ENCODE results near the gene SCD. TPM values are rescaled to one million over a fixed set of nuclear protein-coding genes. Genes with fewer than 3 reads are reported as not detected.

Gene SCD
- total and polyA plus RNA-seq, 2 experiments from 2014 or later: 325 to 816 TPM

- H3K4me1 ChIP-seq (ENCODE audit: insufficient read depth): peaks cover 52% of the 10 kb centered on the region
- peaks cover 77% of the 10 kb centered on the region for H4K20me1 ChIP-seq (replicated peaks; ENCODE audit: insufficient read depth)
- peaks cover 45% of the 10 kb centered on the region for H3K4me1 Mint-ChIP-seq
- peaks cover 7% of the 10 kb centered on the region for H3K27me3 Mint-ChIP-seq (ENCODE audit: insufficient read depth, low read depth, poor library complexity)
- peak overlapping the region; percentile 57 for H3K4me2 ChIP-seq
- no peaks in the 10 kb centered on the region for H3K9me2 ChIP-seq (ENCODE audit: insufficient read depth)
- H3K36me3 Mint-ChIP-seq (ENCODE audit: low read depth): peaks cover 93% of the 10 kb centered on the region
- no peak overlapping the region for H2AFZ ChIP-seq
- DNase-seq (ENCODE audit: low spot score) (no peak), ATAC-seq (peak; percentile 53; the same call in 2 of the 3 replicates)
- H3K27ac ChIP-seq (ENCODE audit: low read depth): peak overlapping the region; percentile 93
- TF ChIP-seq ZNF462 (CRISPR knock-in tag; IDR thresholded peaks at IDR 0.05): no peak
- no peaks in the 10 kb centered on the region for H3K9me3 Mint-ChIP-seq
- peaks cover 66% of the 10 kb centered on the region for H3F3A ChIP-seq (replicated peaks; ENCODE audit: low read depth)
- peaks cover 85% of the 10 kb centered on the region for H3K36me3 ChIP-seq (ENCODE audit: insufficient read depth)
- peak overlapping the region; percentile 28; the same call in 2 of the 3 replicates for H3K4me3 Mint-ChIP-seq
- H3K27ac Mint-ChIP-seq: peak overlapping the region; percentile 85
- peaks cover 51% of the 10 kb centered on the region for H3K79me2 ChIP-seq (replicated peaks; ENCODE audit: insufficient read depth)
- H3K4me3 ChIP-seq: no peak overlapping the region
- no peaks in the 10 kb centered on the region for H3K27me3 ChIP-seq (ENCODE audit: insufficient read depth)
These were observed 12.0 kb downstream of the SCD start for GRCh38 chr10:100359030-100359432.

GRCh38 chr10:100359529-100360150, 12.6 kb downstream of the SCD start:
- Histone ChIP-seq H3K27me3 (ENCODE audit: insufficient read depth) (no peaks in the 10 kb centered on the region), H3K36me3 (ENCODE audit: insufficient read depth) (peaks cover 79% of the 10 kb centered on the region), H3K9me2 (ENCODE audit: insufficient read depth) (no peaks in the 10 kb centered on the region), H3K79me2 (replicated peaks; ENCODE audit: insufficient read depth) (peaks cover 45% of the 10 kb centered on the region), H3K4me1 (ENCODE audit: insufficient read depth) (peaks cover 52% of the 10 kb centered on the region), H4K20me1 (replicated peaks; ENCODE audit: insufficient read depth) (peaks cover 71% of the 10 kb centered on the region), H2AFZ (no peak overlapping the region), H3K4me3 (no peak overlapping the region), H3K27ac (ENCODE audit: low read depth) (peak overlapping the region; percentile 93), H3F3A (replicated peaks; ENCODE audit: low read depth) (peaks cover 65% of the 10 kb centered on the region), H3K4me2 (peak overlapping the region; percentile 57)
- Mint-ChIP-seq H3K4me1 (peaks cover 46% of the 10 kb centered on the region), H3K4me3 (no peak overlapping the region), H3K36me3 (ENCODE audit: low read depth) (peaks cover 87% of the 10 kb centered on the region), H3K9me3 (no peaks in the 10 kb centered on the region), H3K27me3 (ENCODE audit: insufficient read depth, low read depth, poor library complexity) (peaks cover 7% of the 10 kb centered on the region), H3K27ac (peak overlapping the region; percentile 85)
- DNase-seq (ENCODE audit: low spot score) (no peak), ATAC-seq (no peak)
- TF ChIP-seq REST (IDR thresholded peaks at IDR 0.05; ENCODE audit: unreplicated experiment) (no peak), ZNF331 (CRISPR knock-in tag; IDR thresholded peaks at IDR 0.05; ENCODE audit: low read depth) (no peak), NANOG (IDR thresholded peaks at IDR 0.05; ENCODE audit: borderline replicate concordance) (no peak), EZH2 (IDR thresholded peaks at IDR 0.05; ENCODE audit: low read depth, unreplicated experiment) (no peak), JUNB (IDR thresholded peaks at IDR 0.05; ENCODE audit: unreplicated experiment) (no peak), ETS1 (IDR thresholded peaks at IDR 0.05) (no peak), ZNF114 (CRISPR knock-in tag; IDR thresholded peaks at IDR 0.05) (no peak), EZH2phosphoT487 (IDR thresholded peaks at IDR 0.05; ENCODE audit: unreplicated experiment) (no peak)

Data from GM23338 (cell line).